Ovary (tissue), 9 donors: ENCODE measurements around the gene ZNF124. TPM values are rescaled to one million over a fixed set of nuclear protein-coding genes. Genes with fewer than 3 reads are reported as not detected.

Source experiments
- DNase-seq, 5 donors: peaks; one replicate each; pipeline ENCODE4 v3.0.0-alpha.2; 2019 to 2020
- H3K27ac ChIP-seq, 2 donors: fragments of 200-600 bp; one replicate each; pipeline versions ENCODE4 v1.5.1 to v1.8.0; 2019 to 2022
- H3K27me3 ChIP-seq: fragments of 200-600 bp; one replicate; pipeline ENCODE4 v1.8.0; 2022
- H3K36me3 ChIP-seq: fragments of 200-600 bp; sonication (generic); one replicate; pipeline ENCODE4 v1.5.1; 2019
- H3K4me1 ChIP-seq: one replicate; pipeline ENCODE4 v1.8.1; 2013; ENCODE audit warnings: mild to moderate bottlenecking, moderate library complexity; ENCODE audit not compliant: insufficient read depth
- H3K4me3 ChIP-seq: fragments of 200-600 bp; sonication (generic); one replicate; pipeline ENCODE4 v1.5.1; 2017
- H3K9me3 ChIP-seq, 2 donors: fragments of 200-600 bp in 1 of 2; sonication (generic) in 1 of 2; one replicate each; pipeline versions ENCODE4 v1.5.1 to v1.8.1; 2013 to 2019; ENCODE audit warnings: mild to moderate bottlenecking in 1 of 2, moderate library complexity in 1 of 2
- CTCF ChIP-seq, 3 donors: fragments of 450-650 bp in 2 of 3; fragments of 200-600 bp in 1 of 3; IDR thresholded peaks; one replicate each; pipeline versions ENCODE4 v1.5.1 to v1.8.0; 2016 to 2022; ENCODE audit warnings: antibody characterized with exemption in 3 of 3, mild to moderate bottlenecking in 1 of 3
- EP300 ChIP-seq: sonication (generic); formaldehyde crosslinking; IDR thresholded peaks from one replicate; pipeline ENCODE4 v1.6.1; 2017; ENCODE audit warnings: antibody characterized with exemption
- POLR2A ChIP-seq: fragments of 450-650 bp; IDR thresholded peaks from one replicate; pipeline ENCODE4 v1.6.1; 2017; ENCODE audit warnings: antibody characterized with exemption, mild to moderate bottlenecking, moderate library complexity
- WGBS, 3 donors: extraction: QIAGEN DNeasy Blood & Tissue Kit in 1 of 3; methylation state at CpG; one replicate each; pipeline versions ENCODE4 v1.1.5 to v1.1.7; 2013 to 2017; 5-methylcytosine and 5-hydroxymethylcytosine counted together
- intact Hi-C, 4 donors: fragments of 100-400 bp; cut with DNase I; formaldehyde crosslinking; loops; one replicate each; pipeline versions ENCODE4 v1.11.0 to v1.15.1; 2022 to 2023
- microRNA-seq, 3 donors: library from miRNA; unstranded; fragments of <30 nt; microRNA quantifications; one replicate each; pipeline versions ENCODE4 to v1.2.0, GENCODE V29; 2019 to 2020
- polyA plus RNA-seq, 2 donors: library from polyadenylated mRNA; stranded (reverse); fragments of 200-250 nt in 1 of 2; fragments of 350-450 nt in 1 of 2; fragmentation: Illumina TruSeq in 1 of 2; extraction: RNeasy Lipid Tissue Mini Kit (QIAGEN cat#74804) in 1 of 2; gene quantifications; one replicate each; pipeline ENCODE4 v1.2.3, GENCODE V29; 2013 to 2014
- small RNA-seq: library from RNA; depleted of rRNA; stranded (forward); fragments of <200 nt; gene quantifications from one replicate; pipeline ENCODE3, GENCODE V24; 2016
- total RNA-seq, 7 donors: library from RNA; depleted of rRNA in 2 of 7; stranded (reverse); fragments of >200 nt in 2 of 7; fragmentation: NEBNext Ultra II Directional in 3 of 7; extraction: Animal tissue kit (Norgen Biotek cat#: 25700) in 3 of 7; gene quantifications; one replicate each; pipeline versions ENCODE4 v1.1.0 to v1.2.4, GENCODE V29; 2016 to 2023
- donor health status: DM: no; HTN: no; CAD: no; lungs with moderate emphysema.
- donor health status: DM: no; HTN: no; CAD: no.
- donor health status: Bipolar disorder and iron deficiency.
- donor health status: DM: yes; HTN: yes; CAD: no.
- donor health status: DM: no; HTN: no; CAD: no.
- donor health status: DM: yes; HTN: yes; CAD: no.

ZNF124 gene
- total and polyA plus RNA-seq, 9 donors: 3.4 to 94.6 (median 41.9) TPM

GRCh38 chr1:247105966-247106365 lies 65.9 kb downstream of the ZNF124 start:
- H3K9me3 ChIP-seq: no peaks in the 10 kb centered on the region
- no peak for DNase-seq
- H3K36me3 ChIP-seq: no peaks in the 10 kb centered on the region
- H3K4me3 ChIP-seq: no peak overlapping the region
- whole genome bisulfite sequencing, 3 donors: 89 to 91% (median 89%) methylated on average over 15 of the region's 15 CpGs
- H3K4me1 ChIP-seq: peaks cover 4% of the 10 kb centered on the region
- intact Hi-C loops: no loop called here
- no peak for TF ChIP-seq CTCF (IDR thresholded peaks at IDR 0.05)
- TF ChIP-seq POLR2A: no peak
- TF ChIP-seq EP300: no peak
- no peaks in the 10 kb centered on the region for H3K27me3 ChIP-seq
- H3K27ac ChIP-seq: no peak overlapping the region

Small RNAs within 50 kb of the gene (microRNA-seq; reads per million reads assigned to microRNA genes)
- gene MIR3916: 0 reads per million in 3 donors

Small RNAs within 50 kb of the gene (small RNA-seq; reads per million reads assigned to genes)
- gene AL390728.3 (not detected), gene RNA5SP82 (not detected)

Other genes with a start within 250 kb of the ZNF124 start
- 10 to 100 TPM; 34.1 to 60.4 (median 47.8) TPM for gene AHCTF1, start 240.1 kb downstream of the ZNF124 start, total RNA-seq
- gene AHCTF1, start 240.1 kb downstream of the ZNF124 start, polyA plus RNA-seq: 10 to 100 TPM; 18.8 to 20.4 TPM
- gene ZNF695, start 164.0 kb downstream of the ZNF124 start, total RNA-seq: 1 to 10 TPM in 1 of 7 donors, under 1 TPM in 2, not detected in 4; 0.28 to 3.4 (median 0.72) TPM
- under 1 TPM; 0.23 to 0.35 TPM for gene ZNF695, start 164.0 kb downstream of the ZNF124 start, polyA plus RNA-seq
- gene ZNF670, start 93.2 kb downstream of the ZNF124 start, total RNA-seq: 1 to 10 TPM; 1.3 to 5.3 (median 4.4) TPM
- gene ZNF670, start 93.2 kb downstream of the ZNF124 start, polyA plus RNA-seq: 1 to 10 TPM; 2.7 to 3.1 TPM
- gene ZNF669, start 67.7 kb downstream of the ZNF124 start, total RNA-seq: 10 to 100 TPM in 2 of 7 donors, 1 to 10 TPM in 5; 5.0 to 11.5 (median 7.3) TPM
- 10 to 100 TPM in 1 of 2 donors, 1 to 10 TPM in 1; 7.3 to 10.0 TPM for gene ZNF669, start 67.7 kb downstream of the ZNF124 start, polyA plus RNA-seq
- not detected for gene VN1R5, start 84.1 kb upstream of the ZNF124 start, total RNA-seq
- not detected for gene VN1R5, start 84.1 kb upstream of the ZNF124 start, polyA plus RNA-seq
- gene ZNF496, start 159.8 kb upstream of the ZNF124 start, total RNA-seq: 10 to 100 TPM; 31.8 to 53.8 (median 42.4) TPM
- 10 to 100 TPM; 19.3 to 28.6 TPM for gene ZNF496, start 159.8 kb upstream of the ZNF124 start, polyA plus RNA-seq
- gene NLRP3, start 244.2 kb upstream of the ZNF124 start, total RNA-seq: 1 to 10 TPM in 6 of 7 donors, under 1 TPM in 1; 0.61 to 1.7 (median 1.2) TPM
- gene NLRP3, start 244.2 kb upstream of the ZNF124 start, polyA plus RNA-seq: 1 to 10 TPM in 1 of 2 donors, under 1 TPM in 1; 0.50 to 2.2 TPM